ENCODE measurements around the gene GJB5.

DNA sequence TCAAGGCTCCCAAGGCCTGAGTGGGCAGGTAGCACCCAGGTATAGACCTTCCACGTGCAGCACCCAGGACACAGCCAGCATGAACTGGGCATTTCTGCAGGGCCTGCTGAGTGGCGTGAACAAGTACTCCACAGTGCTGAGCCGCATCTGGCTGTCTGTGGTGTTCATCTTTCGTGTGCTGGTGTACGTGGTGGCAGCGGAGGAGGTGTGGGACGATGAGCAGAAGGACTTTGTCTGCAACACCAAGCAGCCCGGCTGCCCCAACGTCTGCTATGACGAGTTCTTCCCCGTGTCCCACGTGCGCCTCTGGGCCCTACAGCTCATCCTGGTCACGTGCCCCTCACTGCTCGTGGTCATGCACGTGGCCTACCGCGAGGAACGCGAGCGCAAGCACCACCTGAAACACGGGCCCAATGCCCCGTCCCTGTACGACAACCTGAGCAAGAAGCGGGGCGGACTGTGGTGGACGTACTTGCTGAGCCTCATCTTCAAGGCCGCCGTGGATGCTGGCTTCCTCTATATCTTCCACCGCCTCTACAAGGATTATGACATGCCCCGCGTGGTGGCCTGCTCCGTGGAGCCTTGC is 6.4 kb downstream of the GJB5 start:
- TF ChIP-seq, protein P1, sequence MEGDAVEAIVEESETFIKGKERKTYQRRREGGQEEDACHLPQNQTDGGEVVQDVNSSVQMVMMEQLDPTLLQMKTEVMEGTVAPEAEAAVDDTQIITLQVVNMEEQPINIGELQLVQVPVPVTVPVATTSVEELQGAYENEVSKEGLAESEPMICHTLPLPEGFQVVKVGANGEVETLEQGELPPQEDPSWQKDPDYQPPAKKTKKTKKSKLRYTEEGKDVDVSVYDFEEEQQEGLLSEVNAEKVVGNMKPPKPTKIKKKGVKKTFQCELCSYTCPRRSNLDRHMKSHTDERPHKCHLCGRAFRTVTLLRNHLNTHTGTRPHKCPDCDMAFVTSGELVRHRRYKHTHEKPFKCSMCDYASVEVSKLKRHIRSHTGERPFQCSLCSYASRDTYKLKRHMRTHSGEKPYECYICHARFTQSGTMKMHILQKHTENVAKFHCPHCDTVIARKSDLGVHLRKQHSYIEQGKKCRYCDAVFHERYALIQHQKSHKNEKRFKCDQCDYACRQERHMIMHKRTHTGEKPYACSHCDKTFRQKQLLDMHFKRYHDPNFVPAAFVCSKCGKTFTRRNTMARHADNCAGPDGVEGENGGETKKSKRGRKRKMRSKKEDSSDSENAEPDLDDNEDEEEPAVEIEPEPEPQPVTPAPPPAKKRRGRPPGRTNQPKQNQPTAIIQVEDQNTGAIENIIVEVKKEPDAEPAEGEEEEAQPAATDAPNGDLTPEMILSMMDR (IDR thresholded peaks at IDR 0.05): no peak
- no peak for TF ChIP-seq ZFX (IDR thresholded peaks at IDR 0.05; ENCODE audit: borderline replicate concordance)
